ENCODE data around the gene TPRX1. TPM values are rescaled to one million over a fixed set of nuclear protein-coding genes. Genes with fewer than 3 reads are reported as not detected.

TPRX1 gene
- total RNA-seq, 1 donor, result not detected

- Histone ChIP-seq H3K36me3 (ENCODE audit: insufficient read depth, low read length) (no peaks in the 10 kb centered on the region), H2AFZ (ENCODE audit: low read length) (no peak overlapping the region), H3K79me2 (ENCODE audit: insufficient read depth, low read length) (no peaks in the 10 kb centered on the region), H4K20me1 (ENCODE audit: insufficient read depth, low read length) (no peaks in the 10 kb centered on the region), H3K4me2 (ENCODE audit: insufficient read depth, low read length) (no peak overlapping the region), H3K27ac (ENCODE audit: low read depth, low read length) (no peak overlapping the region), H3K9me3 (ENCODE audit: low read depth, low read length) (no peaks in the 10 kb centered on the region), H3K4me3 (ENCODE audit: insufficient read depth, low read length) (no peak overlapping the region), H3K4me1 (ENCODE audit: insufficient read depth, low read length) (no peaks in the 10 kb centered on the region), H3K27me3 (ENCODE audit: insufficient read depth, low read length) (no peaks in the 10 kb centered on the region)
- DNase-seq (ENCODE audit: insufficient read length, low spot score, missing footprints), result no peak
- TF ChIP-seq CTCF (IDR thresholded peaks at IDR 0.05; ENCODE audit: extremely low read depth, low read depth, low read length), result no peak
These were observed 28.4 kb upstream of the TPRX1 start for GRCh38 chr19:47832723-47833122.

GRCh38 chr19:47826800-47827199, 22.4 kb upstream of the TPRX1 start:
- Histone ChIP-seq H3K36me3 (ENCODE audit: insufficient read depth, low read length) (no peaks in the 10 kb centered on the region), H3K4me1 (ENCODE audit: insufficient read depth, low read length) (no peaks in the 10 kb centered on the region), H3K27me3 (ENCODE audit: insufficient read depth, low read length) (peaks cover 17% of the 10 kb centered on the region), H3K4me3 (ENCODE audit: insufficient read depth, low read length) (no peak overlapping the region), H3K79me2 (ENCODE audit: insufficient read depth, low read length) (no peaks in the 10 kb centered on the region), H3K27ac (ENCODE audit: low read depth, low read length) (no peak overlapping the region), H3K9me3 (ENCODE audit: low read depth, low read length) (peaks cover 6% of the 10 kb centered on the region), H2AFZ (ENCODE audit: low read length) (no peak overlapping the region), H3K4me2 (ENCODE audit: insufficient read depth, low read length) (no peak overlapping the region), H4K20me1 (ENCODE audit: insufficient read depth, low read length) (no peaks in the 10 kb centered on the region)
- DNase-seq (ENCODE audit: insufficient read length, low spot score, missing footprints), result no peak
- TF ChIP-seq CTCF (IDR thresholded peaks at IDR 0.05; ENCODE audit: extremely low read depth, low read depth, low read length), result no peak

GRCh38 chr19:47824396-47824795, 20.0 kb upstream of the TPRX1 start:
- H3K4me3 ChIP-seq (ENCODE audit: insufficient read depth, low read length), result no peak overlapping the region
- no peak overlapping the region for H2AFZ ChIP-seq (ENCODE audit: low read length)
- no peak for DNase-seq (ENCODE audit: insufficient read length, low spot score, missing footprints)
- no peaks in the 10 kb centered on the region for H4K20me1 ChIP-seq (ENCODE audit: insufficient read depth, low read length)
- no peaks in the 10 kb centered on the region for H3K79me2 ChIP-seq (ENCODE audit: insufficient read depth, low read length)
- no peak overlapping the region for H3K4me2 ChIP-seq (ENCODE audit: insufficient read depth, low read length)
- no peaks in the 10 kb centered on the region for H3K36me3 ChIP-seq (ENCODE audit: insufficient read depth, low read length)
- no peak overlapping the region for H3K27ac ChIP-seq (ENCODE audit: low read depth, low read length)
- H3K27me3 ChIP-seq (ENCODE audit: insufficient read depth, low read length), result peaks cover 39% of the 10 kb centered on the region
- no peaks in the 10 kb centered on the region for H3K4me1 ChIP-seq (ENCODE audit: insufficient read depth, low read length)
- TF ChIP-seq CTCF (IDR thresholded peaks at IDR 0.05; ENCODE audit: extremely low read depth, low read depth, low read length), result no peak
- peaks cover 6% of the 10 kb centered on the region for H3K9me3 ChIP-seq (ENCODE audit: low read depth, low read length)

- no peak within 1 kb of the TSS for H3K4me3 ChIP-seq (ENCODE audit: insufficient read depth, low read length)
- no peak within 1 kb of the TSS for H3K27ac ChIP-seq (ENCODE audit: low read depth, low read length)
- H2AFZ ChIP-seq (ENCODE audit: low read length), result no peak within 1 kb of the TSS
- H3K4me2 ChIP-seq (ENCODE audit: insufficient read depth, low read length), result no peak within 1 kb of the TSS
- no peaks in the 10 kb centered on the region for H3K9me3 ChIP-seq (ENCODE audit: low read depth, low read length)
- no peaks in the 10 kb centered on the region for H3K36me3 ChIP-seq (ENCODE audit: insufficient read depth, low read length)
- no peaks in the 10 kb centered on the region for H3K79me2 ChIP-seq (ENCODE audit: insufficient read depth, low read length)
- no peak for DNase-seq (ENCODE audit: insufficient read length, low spot score, missing footprints)
- H3K4me1 ChIP-seq (ENCODE audit: insufficient read depth, low read length), result no peaks in the 10 kb centered on the region
- no peak for TF ChIP-seq CTCF (IDR thresholded peaks at IDR 0.05; ENCODE audit: extremely low read depth, low read depth, low read length)
- peaks cover 38% of the 10 kb centered on the region for H3K27me3 ChIP-seq (ENCODE audit: insufficient read depth, low read length)
- H4K20me1 ChIP-seq (ENCODE audit: insufficient read depth, low read length), result no peaks in the 10 kb centered on the region
These were observed 17.2 kb upstream of the TPRX1 start, which contains the start of gene CRX for GRCh38 chr19:47821460-47822020. TSS of gene CRX (plus strand) at chr19:47821937. CDS start at chr19:47834444, 12,507 bp downstream.

All from osteoblast (primary cell).